Prostate gland (tissue), 2 donors: Measurements from ENCODE around the gene SLC15A2. TPM values are rescaled to one million over a fixed set of nuclear protein-coding genes. Genes with fewer than 3 reads are reported as not detected.

Source experiments
- DNase-seq: peaks from one replicate; pipeline ENCODE4 v3.0.0-alpha.2; 2019; ENCODE audit warnings: low spot score
- H3K27ac ChIP-seq, 2 donors: fragments of 200-600 bp; sonication (generic); 2 replicates each; pipeline ENCODE4 v1.5.1; 2017 to 2019
- H3K27me3 ChIP-seq: fragments of 200-600 bp; sonication (generic); replicated peaks from 2 replicates; pipeline ENCODE4 v1.5.1; 2019; ENCODE audit not compliant: insufficient read depth
- H3K36me3 ChIP-seq, 2 donors: fragments of 200-600 bp; sonication (generic); 1 replicate in 1 of 2; 2 replicates in 1 of 2; pipeline versions ENCODE4 v1.5.1 to v1.8.1; 2017 to 2019
- H3K4me1 ChIP-seq: fragments of 200-600 bp; sonication (generic); replicated peaks from 2 replicates; pipeline ENCODE4 v1.5.1; 2019
- H3K4me3 ChIP-seq, 2 donors: fragments of 200-600 bp; sonication (generic); 2 replicates each; pipeline ENCODE4 v1.5.1; 2017 to 2019
- H3K9me3 ChIP-seq: fragments of 200-600 bp; sonication (generic); 2 replicates; pipeline ENCODE4 v1.5.1; 2017
- CTCF ChIP-seq, 4 experiments: fragments of 200-600 bp in 2 of 4; fragments of 450-650 bp in 2 of 4; sonication (generic) in 2 of 4; IDR thresholded peaks; 1 replicate in 3 of 4; 2 replicates in 1 of 4; pipeline ENCODE4 v1.5.1; 2016 to 2019; ENCODE audit warnings: antibody characterized with exemption in 4 of 4, mild to moderate bottlenecking in 2 of 4, moderate library complexity in 2 of 4
- POLR2A ChIP-seq: fragments of 450-650 bp; IDR thresholded peaks from one replicate; pipeline ENCODE4 v1.6.1; 2016; ENCODE audit warnings: antibody characterized with exemption, mild to moderate bottlenecking
- POLR2AphosphoS5 ChIP-seq: sonication (generic); formaldehyde crosslinking; IDR thresholded peaks from one replicate; pipeline ENCODE4 v1.6.1; 2017; ENCODE audit warnings: antibody characterized with exemption
- WGBS: methylation state at CpG from one replicate; pipeline ENCODE4 v1.1.5; 2018; 5-methylcytosine and 5-hydroxymethylcytosine counted together
- intact Hi-C: fragments of 100-400 bp; cut with DNase I; formaldehyde crosslinking; loops from one replicate; pipeline ENCODE4 v1.14.2; 2022
- total RNA-seq, 2 donors: library from RNA; depleted of rRNA; stranded (reverse); fragments of >200 nt; gene quantifications; one replicate each; pipeline ENCODE4 v1.1.0, GENCODE V29; 2016

The SLC15A2 gene
- total RNA-seq, 2 donors from 2014 or later: 44.1 to 51.1 TPM

- WGBS: 39% methylated on average over 1 of the region's 1 CpG
- TF ChIP-seq POLR2AphosphoS5 (no peak), CTCF (IDR thresholded peaks at IDR 0.05) (peak in 1 of 4 experiments; percentile 24), POLR2A (no peak)
- H3K4me3 ChIP-seq: no peak overlapping the region
- no peaks in the 10 kb centered on the region for H3K27me3 ChIP-seq
- DNase-seq: no peak
- no peak overlapping the region for H3K27ac ChIP-seq
- H3K36me3 ChIP-seq: no peaks in the 10 kb centered on the region
- H3K4me1 ChIP-seq: no peaks in the 10 kb centered on the region
- no peaks in the 10 kb centered on the region for H3K9me3 ChIP-seq
- intact Hi-C loops: no loop called here
These were observed 10.7 kb upstream of the SLC15A2 start for GRCh38 chr3:121883507-121883906.

- 92% methylated on average over 2 of the region's 2 CpGs for WGBS
- H3K4me3 ChIP-seq: no peak overlapping the region
- intact Hi-C loops: no loop called here
- TF ChIP-seq POLR2A (no peak), POLR2AphosphoS5 (no peak), CTCF (IDR thresholded peaks at IDR 0.05) (no peak)
- no peaks in the 10 kb centered on the region for H3K36me3 ChIP-seq
- no peaks in the 10 kb centered on the region for H3K4me1 ChIP-seq
- no peak for DNase-seq
- H3K27ac ChIP-seq: no peak overlapping the region
- H3K27me3 ChIP-seq: no peaks in the 10 kb centered on the region
- H3K9me3 ChIP-seq: no peaks in the 10 kb centered on the region
These were observed 8.8 kb upstream of the SLC15A2 start for GRCh38 chr3:121885386-121885785.

GRCh38 chr3:121895121-121895520, 920 bp downstream of the SLC15A2 start:
- WGBS: 0% methylated on average over 1 of the region's 1 CpG
- Histone ChIP-seq H3K4me3 (peak overlapping the region; percentile 22 to 39), H3K27ac (peak overlapping the region; percentile 65 to 75), H3K27me3 (no peaks in the 10 kb centered on the region), H3K4me1 (no peaks in the 10 kb centered on the region), H3K9me3 (no peaks in the 10 kb centered on the region), H3K36me3 (no peaks in the 10 kb centered on the region)
- TF ChIP-seq CTCF (IDR thresholded peaks at IDR 0.05) (no peak), POLR2AphosphoS5 (no peak), POLR2A (no peak)
- intact Hi-C loops: no loop called here
- peak; percentile 15 for DNase-seq

GRCh38 chr3:121895736-121896135, 1.5 kb downstream of the SLC15A2 start:
- H3K27ac ChIP-seq: no peak overlapping the region
- intact Hi-C loops: no loop called here
- no peaks in the 10 kb centered on the region for H3K27me3 ChIP-seq
- peak overlapping the region in 1 of 2 donors; percentile 39 for H3K4me3 ChIP-seq
- no peaks in the 10 kb centered on the region for H3K36me3 ChIP-seq
- no peaks in the 10 kb centered on the region for H3K4me1 ChIP-seq
- H3K9me3 ChIP-seq: no peaks in the 10 kb centered on the region
- no peak for DNase-seq
- TF ChIP-seq POLR2A: no peak
- no peak for TF ChIP-seq POLR2AphosphoS5
- no peak for TF ChIP-seq CTCF (IDR thresholded peaks at IDR 0.05)

- no peak for TF ChIP-seq POLR2A
- no peak for TF ChIP-seq POLR2AphosphoS5
- no peak for TF ChIP-seq CTCF (IDR thresholded peaks at IDR 0.05)
- H3K4me1 ChIP-seq: no peaks in the 10 kb centered on the region
- H3K27me3 ChIP-seq: no peaks in the 10 kb centered on the region
- intact Hi-C loops: no loop called here
- no peaks in the 10 kb centered on the region for H3K9me3 ChIP-seq
- DNase-seq: no peak
- H3K36me3 ChIP-seq: no peaks in the 10 kb centered on the region
- no peak overlapping the region for H3K4me3 ChIP-seq
- H3K27ac ChIP-seq: no peak overlapping the region
These were observed 2.6 kb downstream of the SLC15A2 start for GRCh38 chr3:121896823-121897222.
